Left colon (tissue), 2 donors: Measurements from ENCODE around the gene RADIL. TPM values are rescaled to one million over a fixed set of nuclear protein-coding genes. Genes with fewer than 3 reads are reported as not detected.

Experiments
- ATAC-seq: fragments of 200-7000 bp; cut with Tn5 transposase; one replicate; pipeline ENCODE4 v1.9.1; 2020; ENCODE audit warnings: mild to moderate bottlenecking, moderate library complexity
- DNase-seq, 2 donors: peaks; one replicate each; pipeline ENCODE4 v3.0.0-alpha.2; 2020
- intact Hi-C, 2 donors: fragments of 100-400 bp; cut with DNase I in 1 of 2; cut with micrococcal nuclease in 1 of 2; formaldehyde crosslinking; loops; one replicate each; pipeline versions ENCODE4 v1.11.2 to v1.14.0; 2022; cut with DNase I, micrococcal nuclease
- total RNA-seq, 2 donors: library from RNA; stranded (reverse); fragmentation: NEBNext Ultra II Directional; extraction: Animal tissue kit (Norgen Biotek cat#: 25700); gene quantifications; one replicate each; pipeline ENCODE4 v1.2.1, GENCODE V29; 2021
- donor health status: DM: no; HTN: no; CAD: no.
- donor health status: DM: yes; HTN: yes; CAD: no.

Gene RADIL
- total RNA-seq, 2 donors from 2014 or later: 1.4 to 1.9 TPM

DNA sequence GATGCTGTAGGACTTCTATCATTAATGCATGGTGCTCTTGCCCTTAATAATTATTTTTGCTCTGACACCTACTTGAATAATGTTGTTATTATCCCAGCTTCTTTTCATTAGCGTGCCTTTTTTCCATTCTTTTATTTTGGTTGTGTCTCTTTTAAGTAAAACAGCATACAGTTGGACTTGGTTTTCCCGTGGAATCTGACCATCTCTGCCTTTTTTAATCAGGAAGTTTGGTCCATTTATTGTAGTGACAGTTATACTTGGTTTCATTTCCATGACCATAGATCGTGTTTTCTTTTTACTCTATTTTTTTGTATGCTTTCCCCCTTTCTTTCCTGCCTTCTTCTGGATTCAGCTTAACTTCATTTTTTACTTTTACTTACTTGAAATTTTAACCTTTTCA lies 26.3 kb downstream of the RADIL start:
- DNase-seq: no peak
- ATAC-seq: no peak
- intact Hi-C loops: no loop called here

DNA sequence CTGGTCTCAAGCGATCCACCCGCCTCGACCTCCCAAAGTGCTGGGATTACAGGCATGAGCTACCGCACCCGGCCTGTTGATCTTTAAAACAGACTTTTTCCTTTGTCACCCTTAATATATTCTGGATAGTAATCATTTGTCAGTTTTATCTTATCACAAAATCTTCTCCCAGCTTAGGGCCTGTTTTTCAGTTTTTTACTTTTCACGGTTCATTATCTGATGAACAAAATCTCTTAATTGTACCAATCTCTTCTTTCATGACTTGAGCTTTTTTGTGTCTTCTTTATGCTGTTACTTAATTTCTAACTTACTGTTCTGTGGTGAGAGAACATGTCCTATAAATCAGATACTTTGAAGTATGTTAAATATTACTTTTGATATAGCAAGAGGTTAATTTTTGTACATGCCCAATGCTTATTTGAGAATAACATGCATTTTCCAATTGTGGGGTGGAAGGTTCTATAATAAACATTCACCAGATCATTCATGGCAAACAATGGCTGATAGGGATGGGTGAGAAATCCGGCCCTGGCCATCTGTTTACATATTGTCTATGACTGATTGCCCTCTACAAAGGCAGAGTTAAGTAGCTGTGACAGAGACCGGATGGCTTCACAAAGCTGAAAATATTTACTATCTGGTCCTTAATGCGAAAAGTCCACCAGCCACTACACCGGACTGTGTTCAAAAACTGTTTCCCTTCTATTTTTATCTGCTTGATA lies 27.0 kb downstream of the RADIL start:
- ATAC-seq (no peak), DNase-seq (no peak)
- intact Hi-C loops: no loop called here

DNA sequence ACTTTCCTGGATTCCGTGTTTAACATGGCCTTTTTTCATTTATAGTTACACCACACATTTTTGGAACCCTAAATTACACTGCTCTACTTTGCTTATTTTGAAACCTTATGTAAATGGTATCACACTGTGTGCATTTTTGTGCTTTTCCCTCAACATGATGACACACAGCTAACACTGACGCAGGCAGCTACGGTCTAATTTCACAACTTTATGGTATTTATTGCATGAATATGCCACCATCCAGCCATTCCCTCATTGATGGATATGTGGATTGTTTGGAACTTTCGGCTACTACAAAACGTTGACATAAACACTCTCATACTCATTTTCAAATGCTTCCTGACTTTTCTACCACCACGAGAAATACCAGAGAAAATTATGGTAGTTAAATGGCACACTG lies 28.6 kb downstream of the RADIL start:
- ATAC-seq (no peak), DNase-seq (no peak)
- intact Hi-C loops: no loop called here

DNA sequence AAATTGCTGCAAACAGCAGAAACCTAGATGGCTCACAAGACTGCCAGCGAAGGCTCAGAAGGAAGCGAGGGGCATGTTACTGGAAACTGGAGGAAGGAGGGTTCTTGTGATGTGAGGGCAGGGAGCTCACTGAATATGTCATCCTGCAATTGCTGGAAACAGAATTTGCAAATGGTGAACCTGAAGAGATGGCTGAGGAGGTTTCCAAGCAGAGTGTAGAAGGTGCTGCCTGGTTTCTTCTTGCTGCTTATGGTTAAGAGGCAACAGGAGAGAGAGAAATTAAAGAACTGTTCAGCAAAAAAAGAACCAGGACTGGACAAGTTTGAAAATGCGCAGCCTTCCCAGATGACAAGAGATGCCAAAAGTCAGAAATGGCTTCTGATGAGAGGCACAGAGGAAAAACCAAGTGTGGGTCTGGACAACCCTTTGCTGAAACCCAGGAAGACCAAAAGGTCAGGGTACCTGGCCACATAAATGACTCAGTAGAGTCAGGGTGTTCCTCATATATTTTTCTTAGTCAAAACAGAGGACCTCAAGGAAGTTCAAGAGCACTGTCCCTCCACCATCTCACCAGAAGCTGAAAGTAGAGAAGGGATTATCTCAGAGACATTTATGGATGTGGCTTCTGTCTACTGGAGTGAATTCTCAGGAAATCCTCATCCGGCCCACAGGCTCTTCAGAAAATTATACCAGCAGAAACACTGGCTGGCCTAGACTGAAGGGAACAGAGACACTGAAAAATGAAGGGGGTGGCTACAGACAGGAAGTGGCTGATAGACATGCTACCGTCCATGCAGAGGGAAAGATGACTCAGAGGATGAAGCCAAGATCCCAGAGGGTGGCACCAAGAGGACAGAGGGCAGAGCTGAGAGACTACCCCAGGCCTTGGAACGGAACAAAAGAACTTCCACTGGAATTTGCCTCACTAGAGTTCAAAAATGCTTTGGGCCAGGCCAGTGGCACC lies 31.8 kb downstream of the RADIL start:
- DNase-seq (no peak), ATAC-seq (no peak)
- intact Hi-C loops: no loop called here

DNA sequence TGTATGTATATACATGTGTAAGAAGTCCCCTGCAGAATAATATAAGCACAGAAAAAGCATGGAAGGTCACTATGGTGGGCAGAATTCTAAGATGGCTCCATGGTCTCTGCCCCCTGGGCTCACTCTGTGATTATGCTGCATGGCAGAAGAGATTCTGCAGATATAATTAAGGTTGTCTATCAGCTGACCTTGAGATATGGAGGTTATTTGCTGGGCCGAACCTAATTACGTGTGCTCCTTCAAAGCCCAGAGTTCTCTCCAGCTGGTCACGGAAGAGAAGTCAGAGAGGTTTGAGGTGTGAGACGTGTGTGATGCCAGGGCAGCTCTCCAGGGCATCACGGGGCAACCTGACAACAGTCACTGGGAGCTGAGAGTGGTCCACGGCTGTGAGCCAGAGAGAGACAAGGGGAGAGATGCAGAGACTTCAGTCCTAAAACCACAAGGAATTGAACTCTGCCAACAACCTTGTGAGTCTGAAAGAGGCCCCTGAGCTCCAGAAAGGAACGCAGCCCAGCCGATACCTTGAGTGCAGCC lies 33.2 kb downstream of the RADIL start:
- DNase-seq: no peak
- intact Hi-C loops: no loop called here
- ATAC-seq: no peak

DNA sequence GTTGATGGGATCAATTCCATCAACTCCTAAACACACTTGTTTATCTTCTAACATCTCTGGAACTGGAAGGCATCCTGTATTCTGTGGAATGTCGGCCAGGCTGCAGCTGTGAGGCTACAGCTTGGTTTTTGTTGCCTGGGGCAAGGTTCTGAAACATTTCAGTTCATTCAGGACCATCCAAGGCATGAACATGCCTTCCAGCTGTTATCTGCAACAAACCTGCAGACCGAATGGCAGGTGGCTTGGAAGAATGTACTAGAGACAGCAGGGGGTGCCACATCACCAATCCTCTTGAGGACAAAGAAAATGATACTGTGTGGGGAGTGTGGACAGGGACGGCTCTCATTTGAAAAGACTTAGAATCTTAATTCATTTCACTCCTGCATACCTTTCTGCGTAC lies 34.1 kb downstream of the RADIL start:
- ATAC-seq: peak; percentile 58
- intact Hi-C loops: no loop called here
- peak in 1 of 2 donors; percentile 29 for DNase-seq

DNA sequence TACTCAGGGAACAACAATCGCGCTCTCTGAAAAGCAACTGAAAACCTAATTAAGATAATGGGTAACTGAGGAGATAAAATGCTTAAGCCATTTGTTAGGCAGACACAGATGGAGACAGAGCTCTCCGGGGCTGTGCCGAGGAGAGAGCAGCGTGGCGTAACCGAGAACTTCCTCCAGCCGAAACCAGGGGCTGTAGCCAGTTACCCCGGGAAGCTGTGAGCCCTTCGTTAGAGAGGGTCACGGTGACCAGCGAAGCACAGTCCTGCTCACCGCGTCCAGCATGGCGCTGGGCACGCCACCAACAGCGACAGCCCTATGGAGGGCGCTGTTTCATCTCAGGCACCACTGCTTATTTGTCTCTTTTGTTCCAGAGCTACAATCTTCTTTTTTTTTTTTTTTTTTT lies 37.8 kb downstream of the RADIL start:
- intact Hi-C loops: no loop called here
- DNase-seq: no peak
- ATAC-seq: no peak

DNA sequence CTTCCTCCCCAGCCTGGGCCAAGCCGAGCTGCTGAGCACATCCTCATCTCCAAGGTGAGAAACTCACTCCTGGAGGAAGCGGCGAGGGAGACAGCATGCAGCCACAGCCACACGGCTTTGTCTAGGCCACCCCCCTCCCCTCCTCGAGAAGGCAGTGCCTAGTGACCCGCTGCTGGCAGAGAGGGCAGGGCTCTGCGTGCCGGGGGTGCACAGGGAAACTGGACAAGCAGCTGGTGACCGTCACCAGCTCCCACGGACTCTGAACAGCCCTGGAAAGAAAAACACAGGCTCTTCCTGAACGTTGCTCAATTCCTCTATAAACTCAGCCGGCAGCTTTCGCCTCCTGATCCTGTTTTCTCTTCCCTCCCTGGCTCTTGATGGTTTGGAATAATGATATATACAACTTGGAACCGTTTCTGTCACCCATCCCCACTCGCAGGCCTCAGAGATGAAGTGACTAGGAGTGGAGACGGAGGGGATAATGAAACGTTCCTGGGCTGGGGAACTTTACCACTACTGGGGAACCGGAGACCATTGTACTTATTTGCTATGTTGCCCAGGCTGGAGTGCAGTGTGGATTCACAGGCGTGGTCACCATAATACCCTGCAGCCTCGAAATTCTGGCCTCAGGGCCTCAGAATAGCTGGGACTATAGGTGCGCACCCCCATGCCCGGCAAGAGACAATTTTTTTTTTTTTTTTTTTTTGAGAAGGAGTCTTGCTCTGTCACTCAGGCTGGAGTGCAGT lies 41.0 kb downstream of the RADIL start:
- ATAC-seq (peak; percentile 90), DNase-seq (peak in 1 of 2 donors; percentile 27)
- intact Hi-C loops: no loop called here

DNA sequence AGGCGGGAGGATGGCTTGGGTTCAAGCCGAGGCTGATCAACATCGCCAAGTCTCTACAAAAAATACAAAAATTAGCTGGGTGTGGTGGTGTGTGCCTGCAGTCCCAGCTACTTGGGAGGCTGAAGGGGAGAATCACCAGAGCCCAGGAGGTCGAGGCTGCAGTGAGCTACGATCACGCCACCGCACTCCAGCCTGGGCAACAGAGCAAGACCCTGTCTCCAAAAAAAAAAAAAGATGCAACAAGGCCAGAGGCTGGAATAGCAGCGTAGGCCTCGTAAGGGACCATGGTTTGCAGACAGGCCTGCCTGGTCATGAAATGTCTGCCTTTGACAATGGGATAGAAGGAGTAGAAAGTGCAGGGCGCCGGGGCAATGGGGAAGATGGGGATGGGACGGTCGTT lies 41.7 kb downstream of the RADIL start:
- ATAC-seq: peak; percentile 4
- DNase-seq: no peak
- intact Hi-C loops: no loop called here

DNA sequence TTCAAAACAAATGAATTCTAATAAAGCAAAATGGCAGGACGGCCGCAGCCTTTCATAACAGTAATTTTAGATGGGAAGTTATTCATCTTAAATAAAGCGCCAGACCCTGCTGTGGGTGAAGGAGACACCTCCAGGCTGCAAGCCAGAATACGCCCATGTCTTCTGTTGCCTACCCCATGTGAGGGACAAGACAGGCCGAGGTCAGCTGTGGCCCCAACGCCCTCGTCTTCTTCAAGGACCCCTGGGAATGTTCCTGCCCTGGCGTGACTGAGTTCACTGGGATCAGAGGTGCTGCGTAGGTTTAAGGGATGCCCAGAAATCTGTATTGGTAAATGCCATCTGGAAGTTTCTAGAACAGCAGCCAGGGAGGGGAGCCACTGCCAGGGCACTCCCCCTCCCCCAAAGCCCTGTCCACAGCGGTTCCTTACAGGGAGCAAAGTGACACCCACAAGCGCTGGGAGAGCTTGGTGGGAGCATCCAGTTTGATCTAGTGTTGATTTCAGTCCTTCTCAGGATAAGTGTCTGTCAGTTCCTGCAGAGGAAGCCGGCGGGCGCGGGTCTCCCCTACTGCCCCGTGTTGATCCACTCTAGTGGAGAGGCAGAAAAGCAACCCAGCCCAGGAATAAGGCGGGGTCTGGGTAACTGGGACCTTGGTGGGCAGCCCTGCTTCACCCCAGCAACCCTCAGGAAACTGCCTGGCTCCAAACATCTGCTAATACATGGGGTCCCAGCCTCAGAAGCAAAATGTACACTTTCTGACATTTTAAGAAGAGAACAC lies 42.3 kb downstream of the RADIL start:
- intact Hi-C loops: no loop called here
- no peak for ATAC-seq
- DNase-seq: no peak

DNA sequence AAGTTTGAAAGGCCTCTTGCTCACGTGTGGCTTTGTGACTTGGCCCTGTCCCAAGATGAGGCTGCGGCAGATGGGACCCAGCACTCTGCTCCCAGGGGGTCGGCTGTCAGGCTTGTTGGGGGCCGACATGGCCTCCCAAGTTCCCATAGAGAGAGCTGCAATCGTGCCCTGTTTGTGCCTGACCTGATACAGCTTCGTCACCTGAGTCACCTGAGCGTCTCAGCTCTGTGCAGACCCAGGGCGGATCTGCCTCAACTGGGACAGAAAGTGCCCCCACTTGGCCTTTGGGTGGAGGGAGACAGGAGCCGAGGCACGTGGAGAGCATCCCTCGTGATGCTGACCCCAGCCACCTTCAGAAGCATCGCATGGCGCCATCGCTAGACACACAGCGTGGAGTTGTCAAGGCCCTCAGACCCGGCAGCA lies 43.4 kb downstream of the RADIL start:
- intact Hi-C loops: no loop called here
- ATAC-seq: no peak
- DNase-seq: no peak

DNA sequence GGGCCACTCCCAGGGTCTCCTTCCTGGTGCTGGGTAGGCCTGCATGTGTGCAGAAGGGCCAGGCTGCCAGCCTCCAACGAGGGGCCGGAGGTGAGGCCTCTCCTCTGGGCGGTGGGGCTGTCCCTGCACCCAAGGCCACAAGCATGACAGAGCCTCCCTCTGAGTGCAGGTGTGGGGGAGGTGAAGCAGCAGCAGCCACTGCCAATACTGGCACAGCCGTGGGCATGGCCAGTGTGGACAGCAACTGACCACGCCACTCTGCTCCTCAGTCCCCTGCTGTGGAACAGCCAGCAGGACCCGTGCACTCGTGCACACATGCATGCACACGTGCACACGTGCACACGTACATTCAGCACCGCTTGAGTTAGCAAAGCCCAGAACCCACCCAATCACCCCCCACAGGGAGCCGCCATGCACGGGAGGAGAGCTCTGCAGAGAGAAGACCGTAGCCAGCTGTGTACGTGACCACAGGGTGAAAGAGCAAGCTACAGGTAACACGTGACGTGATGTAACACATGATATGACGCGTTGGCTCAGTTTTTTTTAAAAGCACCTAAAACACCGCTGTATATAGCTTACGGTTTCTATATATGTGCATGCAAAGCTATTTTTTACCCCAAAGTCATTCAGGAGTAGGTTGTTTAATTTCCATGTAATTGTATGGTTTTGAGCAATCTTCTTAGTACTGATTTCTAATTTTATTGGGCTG lies 44.7 kb downstream of the RADIL start:
- ATAC-seq: no peak
- intact Hi-C loops: no loop called here
- DNase-seq: no peak

DNA sequence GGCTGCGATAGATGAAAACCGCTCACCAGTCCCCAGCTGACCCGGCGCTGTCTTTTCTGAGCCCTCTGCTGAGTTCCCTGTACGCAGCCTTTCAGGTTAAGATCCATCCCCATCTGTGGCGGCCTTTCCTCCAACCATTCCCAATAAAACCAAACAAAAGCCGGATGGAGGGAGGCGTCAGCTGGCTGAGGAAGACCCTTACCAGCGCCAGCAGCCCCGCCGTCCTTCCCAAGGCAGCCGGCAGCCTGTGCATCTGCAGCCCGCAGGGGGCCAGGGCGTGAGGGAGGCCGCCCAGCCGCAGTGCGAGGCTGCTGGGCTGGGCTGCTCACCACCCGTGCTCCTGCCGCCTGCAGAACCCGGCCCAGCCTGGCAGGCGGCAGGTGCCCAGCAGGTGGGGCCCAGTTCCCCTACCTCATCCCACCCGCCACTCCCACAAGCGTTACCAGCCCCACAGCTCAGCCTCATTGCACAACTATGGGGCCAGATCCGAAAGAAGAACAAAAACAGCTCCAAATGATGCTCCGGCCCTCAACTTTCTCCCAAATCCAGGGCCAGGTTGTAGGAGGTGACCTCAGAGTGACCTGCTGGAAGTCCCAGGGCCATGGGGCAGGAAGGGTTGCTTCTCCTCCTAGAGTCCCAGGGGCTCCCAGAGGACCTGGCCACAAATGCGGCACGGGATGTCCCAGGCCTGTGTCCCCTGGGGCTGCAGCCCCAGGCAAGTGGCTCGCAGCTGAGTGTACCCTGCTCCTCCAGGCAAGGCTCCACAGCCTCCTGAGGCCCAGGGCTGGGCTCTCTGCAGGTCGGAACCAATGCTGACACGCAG lies 45.5 kb downstream of the RADIL start:
- DNase-seq (no peak), ATAC-seq (no peak)
- intact Hi-C loops: no loop called here

DNA sequence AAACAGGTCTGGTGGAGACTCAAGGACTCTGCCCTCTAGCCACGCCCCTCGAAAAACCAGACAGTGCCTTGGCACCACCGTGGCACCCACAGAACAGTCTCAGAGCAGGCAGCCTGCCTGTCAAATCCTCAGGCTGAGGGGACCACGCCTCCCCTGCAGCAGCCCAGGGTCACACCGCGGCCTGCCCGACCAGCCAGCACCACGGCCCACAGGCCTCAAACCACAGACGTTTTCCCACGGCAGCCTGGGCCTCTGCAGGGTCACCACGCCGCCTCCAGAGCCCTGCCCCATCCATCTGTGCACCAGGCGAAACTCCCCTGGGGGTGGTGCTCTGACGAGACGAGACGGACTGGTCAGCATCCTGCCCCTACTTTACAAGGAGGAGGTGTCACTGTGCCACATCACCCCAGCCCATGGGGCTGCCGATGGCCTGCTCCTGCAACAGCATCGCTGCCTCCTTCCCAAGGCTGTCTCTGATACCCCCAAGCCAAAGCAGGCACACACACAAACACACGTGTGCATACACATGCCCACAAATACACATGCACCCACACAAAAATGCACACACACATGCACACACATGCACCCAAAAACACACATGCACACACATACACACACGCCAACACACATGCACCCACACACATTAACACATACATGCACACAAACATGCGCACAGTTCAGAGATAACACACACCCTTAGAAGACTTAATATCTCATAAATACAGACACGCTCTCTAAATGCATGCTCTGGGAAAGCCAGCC lies 46.3 kb downstream of the RADIL start:
- DNase-seq (no peak), ATAC-seq (peak; percentile 54)
- intact Hi-C loops: no loop called here

DNA sequence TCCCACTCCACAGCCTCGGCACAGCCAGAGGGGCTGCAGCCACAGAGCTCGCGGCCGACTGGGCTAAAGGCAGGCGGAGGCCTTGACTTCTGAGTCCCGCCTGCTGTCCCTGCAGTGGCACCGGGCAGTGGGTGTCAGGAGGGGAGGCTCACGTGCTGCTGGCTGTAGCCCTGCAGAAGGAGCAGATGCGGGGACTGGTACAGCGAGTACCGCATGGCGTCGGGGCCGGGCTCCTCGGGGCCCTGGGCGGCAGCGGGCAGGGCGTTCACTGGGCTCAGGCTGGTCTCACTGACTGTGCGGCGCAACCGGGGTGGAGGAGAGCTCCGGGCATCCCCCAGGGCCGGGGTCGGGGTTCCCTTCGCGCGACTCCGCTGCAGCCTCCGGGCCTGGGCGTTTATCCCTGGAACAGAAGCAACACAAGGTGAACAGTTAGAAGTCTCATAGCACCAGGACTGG lies 47.3 kb downstream of the RADIL start:
- DNase-seq: no peak
- no peak for ATAC-seq
- intact Hi-C loops: no loop called here
